K562 (cell line): ENCODE results near the gene ARHGAP15. TPM values are rescaled to one million over a fixed set of nuclear protein-coding genes. Genes with fewer than 3 reads are reported as not detected.

Source experiments
- ATAC-seq: fragments of 200-7000 bp; cut with Tn5 transposase; 3 replicates; pipeline ENCODE4 v1.9.1; 2020; ENCODE audit warnings: moderate library complexity
- BruUV-seq: library from RNA; stranded (reverse); fragments of 400-500 nt; replicated peaks from 2 replicates; lab custom pipeline; 2021; lab: Mats Ljungman, UMichigan
- CTCF ChIA-PET: fragments of 300-600 bp; formaldehyde crosslinking; extraction: SDS; loops from one replicate; lab custom pipeline; 2021; ENCODE audit warnings: low intra/inter-chr PET ratio; lab: Yijun Ruan, JAX
- POLR2A ChIA-PET: fragments of 300-600, 350-650 bp; sonication (Branson Sonifier 250); formaldehyde crosslinking; extraction: SDS; loops from one replicate; lab custom pipeline; 2021; ENCODE audit warnings: antibody characterized with exemption, inconsistent platforms; lab: Yijun Ruan, JAX
- DNase-seq, 4 experiments: peaks; one replicate each; pipeline versions ENCODE4 v3.0.0 to v3.0.0-alpha.2; 2011 to 2018; ENCODE audit warnings: low spot score in 3 of 4, mixed read lengths in 3 of 4; ENCODE audit errors: extremely low read depth in 1 of 4
- FAIRE-seq: peaks from 2 replicates; lab custom pipeline; 2011; peaks lifted over from hg19 to GRCh38; lab: Jason Lieb, UNC
- H2AFZ ChIP-seq: 2 replicates; pipeline ENCODE4 v1.6.0; 2011; ENCODE audit warnings: low read depth, low read length, control low read depth, inconsistent platforms
- H3K27ac ChIP-seq: fragments of 200-600 bp; 3 replicates; pipeline ENCODE4 v1.8.0; 2011; ENCODE audit warnings: low read depth, mild to moderate bottlenecking, control low read depth, inconsistent platforms, low read length, moderate library complexity, mixed read lengths; ENCODE audit errors: extremely low read depth
- H3K27me3 ChIP-seq, 2 experiments: fragments of 300-600 bp in 1 of 2; 2 replicates in 1 of 2; 3 replicates in 1 of 2; pipeline versions ENCODE4 v1.6.0 to v1.8.0; 2011; ENCODE audit warnings: inconsistent platforms in 2 of 2, low read length in 2 of 2, mild to moderate bottlenecking in 1 of 2, mixed read lengths in 1 of 2, moderate library complexity in 1 of 2; ENCODE audit not compliant: control insufficient read depth in 2 of 2, insufficient read depth in 2 of 2
- H3K36me3 ChIP-seq: fragments of 300-600 bp; 3 replicates; pipeline ENCODE4 v1.8.0; 2011; ENCODE audit warnings: mild to moderate bottlenecking, low read length, inconsistent platforms; ENCODE audit not compliant: control insufficient read depth, insufficient read depth
- H3K4me1 ChIP-seq, 2 experiments: fragments of 200-600 bp in 1 of 2; replicated peaks in 1 of 2; 2 replicates in 1 of 2; 3 replicates in 1 of 2; pipeline versions ENCODE4 v1.5.1 to v1.8.0; 2011; ENCODE audit warnings: inconsistent platforms in 2 of 2, low read length in 2 of 2, mild to moderate bottlenecking in 1 of 2, mixed read lengths in 1 of 2, moderate library complexity in 1 of 2; ENCODE audit not compliant: control insufficient read depth in 2 of 2, insufficient read depth in 2 of 2
- H3K4me2 ChIP-seq: 2 replicates; pipeline ENCODE4 v1.6.1; 2011; ENCODE audit warnings: low read length, control low read depth, inconsistent platforms, mixed read lengths; ENCODE audit not compliant: insufficient read depth
- H3K4me3 ChIP-seq: fragments of 200-600 bp; sonication (generic), shearing (Covaris generic); 2 replicates; pipeline ENCODE4 v1.5.1; 2016; ENCODE audit warnings: control low read depth, inconsistent platforms
- H3K79me2 ChIP-seq: fragments of 200-600 bp; 3 replicates; pipeline ENCODE4 v1.8.0; 2011; ENCODE audit warnings: low read length, inconsistent platforms; ENCODE audit not compliant: control insufficient read depth, insufficient read depth
- H3K9ac ChIP-seq, 2 experiments: 2 replicates each; pipeline versions ENCODE4 v1.6.0 to v1.6.1; 2011; ENCODE audit warnings: low read depth in 2 of 2, low read length in 2 of 2, control low read depth in 1 of 2, inconsistent platforms in 1 of 2, mild to moderate bottlenecking in 1 of 2, mixed read lengths in 1 of 2; ENCODE audit not compliant: insufficient read depth in 1 of 2
- H3K9me1 ChIP-seq: one replicate; pipeline ENCODE4 v1.6.0; 2011; ENCODE audit warnings: inconsistent platforms, mild to moderate bottlenecking, low read length, moderate library complexity; ENCODE audit not compliant: control insufficient read depth, insufficient read depth
- H3K9me3 ChIP-seq: replicated peaks from 2 replicates; pipeline ENCODE4 v1.5.1; 2011; ENCODE audit warnings: low read depth, low read length, inconsistent platforms; ENCODE audit not compliant: control insufficient read depth, insufficient read depth
- H4K20me1 ChIP-seq: replicated peaks from 2 replicates; pipeline ENCODE4 v1.6.1; 2011; ENCODE audit warnings: low read length, inconsistent platforms, mixed read lengths; ENCODE audit not compliant: control insufficient read depth, insufficient read depth
- HNRNPL ChIP-seq: fragments of 200-400 bp; formaldehyde crosslinking; IDR thresholded peaks from 2 replicates; pipeline ENCODE4 v1.6.1; 2017; ENCODE audit warnings: low read depth, mild to moderate bottlenecking, low read length
- PRPF4 ChIP-seq: fragments of 200-400 bp; formaldehyde crosslinking; IDR thresholded peaks from one replicate; pipeline ENCODE4 v1.6.1; 2017; ENCODE audit warnings: low read length, low read depth, mild to moderate bottlenecking; ENCODE audit not compliant: insufficient read depth, poor library complexity, severe bottlenecking
- SMAD3 ChIP-seq: fragments of 450-650 bp; formaldehyde crosslinking; conservative IDR thresholded peaks from 2 replicates; pipeline ENCODE4 v1.4.0; 2020; ENCODE audit warnings: mild to moderate bottlenecking
- SREBF1 ChIP-seq: fragments of 150-350 bp; IDR thresholded peaks from 2 replicates; pipeline ENCODE4 v1.6.1; 2014; ENCODE audit warnings: antibody characterized with exemption, low read depth, low read length, borderline replicate concordance
- ZSCAN32 ChIP-seq: fragments of 450-650 bp; formaldehyde crosslinking; IDR thresholded peaks from 2 replicates; pipeline ENCODE4 v1.4.0; 2020; ENCODE audit warnings: mild to moderate bottlenecking, moderate library complexity
- WGBS: fragments of 100-300 bp; shearing (Covaris generic); methylation state at CpG from one replicate; pipeline ENCODE4 v1.1.6; 2016; ENCODE audit warnings: low coverage, mixed read lengths; ENCODE audit not compliant: insufficient coverage; ENCODE audit errors: missing lambda C conversion rate; 5-methylcytosine and 5-hydroxymethylcytosine counted together
- in situ Hi-C: fragments of 300-500 bp; cut with MboI; formaldehyde crosslinking; loops from 4 replicates; pipeline ENCODE4 v1.15.0; 2018; ENCODE audit warnings: inconsistent platforms, mixed read lengths
- intact Hi-C: fragments of 100-400 bp; cut with micrococcal nuclease; formaldehyde crosslinking; loops from 2 replicates; pipeline ENCODE4 v1.14.2; 2022
- polyA plus RNA-seq, 8 experiments: library from polyadenylated mRNA; depleted of rRNA in 4 of 8; stranded (reverse) in 5 of 8; unstranded in 3 of 8; fragments of >200 nt; fragmentation: Nextera tagmentation in 2 of 8; fragmentation: Illumina TruSeq in 1 of 8; extraction: Ambion mirVana in 2 of 8; extraction: Trizol in 1 of 8; gene quantifications; 2 replicates each; pipeline versions ENCODE4 v1.2.1 to v1.2.3, GENCODE V29; 2011 to 2014; ENCODE audit warnings: inconsistent platforms in 1 of 8, missing spikeins in 1 of 8
- total RNA-seq, 7 experiments: library from RNA; depleted of rRNA in 6 of 7; stranded (reverse); fragments of >200 nt in 6 of 7; fragmentation: Illumina TruSeq in 2 of 7; extraction: Trizol in 2 of 7; gene quantifications; 2 replicates each; pipeline versions ENCODE4 v1.2.1 to v1.2.3, GENCODE V29; 2011 to 2021; ENCODE audit warnings: low replicate concordance in 1 of 7
- TF ChIP-seq, protein P1 (sequence below): fragments of 250-450 bp; sonication (Bioruptor Pico); IDR thresholded peaks from 2 replicates; pipeline ENCODE4 v1.4.0; 2020
- TF ChIP-seq, protein P2 (sequence below): fragments of 250-450 bp; sonication (Bioruptor Pico); IDR thresholded peaks from 2 replicates; pipeline ENCODE4 v1.4.0; 2020; ENCODE audit warnings: borderline replicate concordance
- TF ChIP-seq, protein P3 (sequence below): fragments of 150-350 bp; IDR thresholded peaks from 2 replicates; pipeline ENCODE4 v1.6.1; 2014; ENCODE audit warnings: low read depth, mild to moderate bottlenecking, low read length, borderline replicate concordance
- TF ChIP-seq, protein P4 (sequence below), 3 experiments: fragments of 200-800 bp in 1 of 3; fragments of 250-450 bp in 1 of 3; fragments of 450-650 bp in 1 of 3; sonication (Bioruptor Pico) in 1 of 3; sonication (Bioruptor generic) in 1 of 3; formaldehyde crosslinking in 1 of 3; IDR thresholded peaks; 2 replicates each; pipeline versions ENCODE4 v1.6.1 to v1.8.0; 2016 to 2022; ENCODE audit warnings: mild to moderate bottlenecking in 2 of 3, missing genetic modification characterization in 2 of 3, missing compliant biosample characterization in 1 of 3, moderate library complexity in 1 of 3

ARHGAP15 gene
- total and polyA plus RNA-seq, 9 of the 15 experiments (the other 6 are each of a cell fraction or from before 2014, with no cell fraction given) = 1.5 to 17.9 (median 7.9) TPM

DNA sequence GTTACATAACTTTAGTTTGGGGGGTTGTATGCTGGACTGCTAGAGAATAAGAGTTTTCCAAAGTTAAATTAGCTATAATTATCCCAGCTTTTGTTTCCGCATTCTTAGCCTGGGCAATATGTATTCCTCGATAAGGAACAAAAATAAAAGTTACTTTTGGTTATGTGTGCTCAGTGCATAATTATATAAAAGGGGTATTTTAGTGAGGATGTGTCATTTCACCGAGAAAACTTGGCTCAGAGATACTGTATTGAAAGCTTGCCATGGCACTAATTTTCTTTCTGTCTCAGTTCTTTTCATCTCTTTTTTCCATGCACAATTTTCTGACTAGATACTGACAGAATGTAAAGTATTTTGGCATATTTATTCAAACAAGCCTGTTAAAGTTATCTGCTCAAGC is 28.2 kb downstream of the ARHGAP15 start:
- POLR2A ChIA-PET = no interaction called here
- Histone ChIP-seq H4K20me1 (no peaks in the 10 kb centered on the region), H3K27ac (no peak overlapping the region), H3K36me3 (no peaks in the 10 kb centered on the region), H3K27me3 (no peaks in the 10 kb centered on the region), H2AFZ (no peak overlapping the region), H3K9me1 (no peaks in the 10 kb centered on the region), H3K4me2 (no peak overlapping the region), H3K4me1 (no peaks in the 10 kb centered on the region), H3K9me3 (no peaks in the 10 kb centered on the region), H3K4me3 (no peak overlapping the region), H3K79me2 (no peaks in the 10 kb centered on the region), H3K9ac (no peak overlapping the region)
- ATAC-seq = no peak
- no peak for FAIRE-seq
- intact Hi-C loops (no loop called here), in situ Hi-C loops (no loop called here)
- WGBS = 7% methylated on average over 3 of the region's 3 CpGs
- CTCF ChIA-PET = no interaction called here
- no TSS peak for BruUV-seq
- no peak for DNase-seq
- TF ChIP-seq SREBF1 (no peak), HNRNPL (no peak), PRPF4 (no peak), ZSCAN32 (CRISPR knock-in tag) (no peak), SMAD3 (CRISPR knock-in tag) (no peak)
- TF ChIP-seq, protein P1, sequence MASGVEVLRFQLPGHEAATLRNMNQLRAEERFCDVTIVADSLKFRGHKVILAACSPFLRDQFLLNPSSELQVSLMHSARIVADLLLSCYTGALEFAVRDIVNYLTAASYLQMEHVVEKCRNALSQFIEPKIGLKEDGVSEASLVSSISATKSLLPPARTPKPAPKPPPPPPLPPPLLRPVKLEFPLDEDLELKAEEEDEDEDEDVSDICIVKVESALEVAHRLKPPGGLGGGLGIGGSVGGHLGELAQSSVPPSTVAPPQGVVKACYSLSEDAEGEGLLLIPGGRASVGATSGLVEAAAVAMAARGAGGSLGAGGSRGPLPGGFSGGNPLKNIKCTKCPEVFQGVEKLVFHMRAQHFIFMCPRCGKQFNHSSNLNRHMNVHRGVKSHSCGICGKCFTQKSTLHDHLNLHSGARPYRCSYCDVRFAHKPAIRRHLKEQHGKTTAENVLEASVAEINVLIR (CRISPR knock-in tag) = no peak
- TF ChIP-seq, protein P2, sequence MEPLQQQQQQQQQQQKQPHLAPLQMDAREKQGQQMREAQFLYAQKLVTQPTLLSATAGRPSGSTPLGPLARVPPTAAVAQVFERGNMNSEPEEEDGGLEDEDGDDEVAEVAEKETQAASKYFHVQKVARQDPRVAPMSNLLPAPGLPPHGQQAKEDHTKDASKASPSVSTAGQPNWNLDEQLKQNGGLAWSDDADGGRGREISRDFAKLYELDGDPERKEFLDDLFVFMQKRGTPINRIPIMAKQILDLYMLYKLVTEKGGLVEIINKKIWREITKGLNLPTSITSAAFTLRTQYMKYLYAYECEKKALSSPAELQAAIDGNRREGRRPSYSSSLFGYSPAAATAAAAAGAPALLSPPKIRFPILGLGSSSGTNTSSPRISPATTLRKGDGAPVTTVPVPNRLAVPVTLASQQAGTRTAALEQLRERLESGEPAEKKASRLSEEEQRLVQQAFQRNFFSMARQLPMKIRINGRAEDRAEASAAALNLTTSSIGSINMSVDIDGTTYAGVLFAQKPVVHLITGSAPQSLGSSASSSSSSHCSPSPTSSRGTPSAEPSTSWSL (CRISPR knock-in tag) = no peak
- TF ChIP-seq, protein P3, sequence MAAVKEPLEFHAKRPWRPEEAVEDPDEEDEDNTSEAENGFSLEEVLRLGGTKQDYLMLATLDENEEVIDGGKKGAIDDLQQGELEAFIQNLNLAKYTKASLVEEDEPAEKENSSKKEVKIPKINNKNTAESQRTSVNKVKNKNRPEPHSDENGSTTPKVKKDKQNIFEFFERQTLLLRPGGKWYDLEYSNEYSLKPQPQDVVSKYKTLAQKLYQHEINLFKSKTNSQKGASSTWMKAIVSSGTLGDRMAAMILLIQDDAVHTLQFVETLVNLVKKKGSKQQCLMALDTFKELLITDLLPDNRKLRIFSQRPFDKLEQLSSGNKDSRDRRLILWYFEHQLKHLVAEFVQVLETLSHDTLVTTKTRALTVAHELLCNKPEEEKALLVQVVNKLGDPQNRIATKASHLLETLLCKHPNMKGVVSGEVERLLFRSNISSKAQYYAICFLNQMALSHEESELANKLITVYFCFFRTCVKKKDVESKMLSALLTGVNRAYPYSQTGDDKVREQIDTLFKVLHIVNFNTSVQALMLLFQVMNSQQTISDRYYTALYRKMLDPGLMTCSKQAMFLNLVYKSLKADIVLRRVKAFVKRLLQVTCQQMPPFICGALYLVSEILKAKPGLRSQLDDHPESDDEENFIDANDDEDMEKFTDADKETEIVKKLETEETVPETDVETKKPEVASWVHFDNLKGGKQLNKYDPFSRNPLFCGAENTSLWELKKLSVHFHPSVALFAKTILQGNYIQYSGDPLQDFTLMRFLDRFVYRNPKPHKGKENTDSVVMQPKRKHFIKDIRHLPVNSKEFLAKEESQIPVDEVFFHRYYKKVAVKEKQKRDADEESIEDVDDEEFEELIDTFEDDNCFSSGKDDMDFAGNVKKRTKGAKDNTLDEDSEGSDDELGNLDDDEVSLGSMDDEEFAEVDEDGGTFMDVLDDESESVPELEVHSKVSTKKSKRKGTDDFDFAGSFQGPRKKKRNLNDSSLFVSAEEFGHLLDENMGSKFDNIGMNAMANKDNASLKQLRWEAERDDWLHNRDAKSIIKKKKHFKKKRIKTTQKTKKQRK = no peak
- TF ChIP-seq, protein P4, sequence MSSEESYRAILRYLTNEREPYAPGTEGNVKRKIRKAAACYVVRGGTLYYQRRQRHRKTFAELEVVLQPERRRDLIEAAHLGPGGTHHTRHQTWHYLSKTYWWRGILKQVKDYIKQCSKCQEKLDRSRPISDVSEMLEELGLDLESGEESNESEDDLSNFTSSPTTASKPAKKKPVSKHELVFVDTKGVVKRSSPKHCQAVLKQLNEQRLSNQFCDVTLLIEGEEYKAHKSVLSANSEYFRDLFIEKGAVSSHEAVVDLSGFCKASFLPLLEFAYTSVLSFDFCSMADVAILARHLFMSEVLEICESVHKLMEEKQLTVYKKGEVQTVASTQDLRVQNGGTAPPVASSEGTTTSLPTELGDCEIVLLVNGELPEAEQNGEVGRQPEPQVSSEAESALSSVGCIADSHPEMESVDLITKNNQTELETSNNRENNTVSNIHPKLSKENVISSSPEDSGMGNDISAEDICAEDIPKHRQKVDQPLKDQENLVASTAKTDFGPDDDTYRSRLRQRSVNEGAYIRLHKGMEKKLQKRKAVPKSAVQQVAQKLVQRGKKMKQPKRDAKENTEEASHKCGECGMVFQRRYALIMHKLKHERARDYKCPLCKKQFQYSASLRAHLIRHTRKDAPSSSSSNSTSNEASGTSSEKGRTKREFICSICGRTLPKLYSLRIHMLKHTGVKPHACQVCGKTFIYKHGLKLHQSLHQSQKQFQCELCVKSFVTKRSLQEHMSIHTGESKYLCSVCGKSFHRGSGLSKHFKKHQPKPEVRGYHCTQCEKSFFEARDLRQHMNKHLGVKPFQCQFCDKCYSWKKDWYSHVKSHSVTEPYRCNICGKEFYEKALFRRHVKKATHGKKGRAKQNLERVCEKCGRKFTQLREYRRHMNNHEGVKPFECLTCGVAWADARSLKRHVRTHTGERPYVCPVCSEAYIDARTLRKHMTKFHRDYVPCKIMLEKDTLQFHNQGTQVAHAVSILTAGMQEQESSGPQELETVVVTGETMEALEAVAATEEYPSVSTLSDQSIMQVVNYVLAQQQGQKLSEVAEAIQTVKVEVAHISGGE (CRISPR knock-in tag; IDR thresholded peaks at IDR 0.05) = no peak
